NCI-H146 treated with DMSO at 0.1 percent for 48 hours (cell line): ENCODE measurements around the gene GOLGA3.
"Not testable (repeated sequence)": the region's sequence is repeated elsewhere in the genome, so short reads cannot be mapped to it uniquely, and the experiment has no call there.

Source experiments
- DNase-seq: peaks from one replicate; lab custom pipeline; 2025; ENCODE audit not compliant: unreplicated experiment; lab: John Stamatoyannopoulos, UW

GOLGA3 gene

DNA sequence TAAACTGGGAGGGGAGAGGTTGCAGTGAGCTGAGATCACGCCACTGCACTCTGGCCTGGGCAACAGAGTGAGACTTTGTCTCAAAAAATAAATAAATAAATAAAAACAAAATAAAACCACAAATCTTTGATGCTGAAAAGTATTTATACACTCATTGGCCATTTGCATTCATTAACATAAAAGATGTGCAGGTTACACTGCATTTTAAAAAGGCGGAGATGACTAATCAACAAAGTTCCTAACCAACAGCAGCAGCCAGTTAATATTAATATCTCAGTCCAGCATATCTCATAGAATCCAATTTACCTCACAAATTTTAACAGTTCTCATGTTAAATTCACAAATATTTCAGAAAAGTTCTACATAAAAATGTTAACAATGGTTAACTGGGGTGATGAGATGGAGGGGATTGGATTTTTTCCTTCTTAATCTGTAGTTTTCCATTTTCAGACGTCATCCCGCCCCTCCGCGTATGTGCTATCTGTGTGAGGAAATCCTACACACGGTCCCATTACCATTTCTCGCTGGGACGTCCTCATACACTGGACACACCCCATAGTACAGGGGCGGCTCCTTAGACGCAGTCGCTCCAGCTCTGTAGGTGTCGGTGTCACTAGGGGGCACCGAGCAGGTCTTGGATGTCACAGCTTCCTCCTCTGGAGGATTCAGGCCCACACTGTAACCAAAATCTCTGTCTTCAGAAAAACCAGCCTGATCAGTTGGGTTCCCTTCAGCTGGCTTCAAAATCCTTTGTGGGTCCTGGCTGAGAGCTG is 74.3 kb downstream of the GOLGA3 start:
- no peak for DNase-seq

- not testable (repeated sequence) for DNase-seq
Measured at GRCh38 chr12:132753670-132754069, 75.0 kb downstream of the GOLGA3 start.

DNA sequence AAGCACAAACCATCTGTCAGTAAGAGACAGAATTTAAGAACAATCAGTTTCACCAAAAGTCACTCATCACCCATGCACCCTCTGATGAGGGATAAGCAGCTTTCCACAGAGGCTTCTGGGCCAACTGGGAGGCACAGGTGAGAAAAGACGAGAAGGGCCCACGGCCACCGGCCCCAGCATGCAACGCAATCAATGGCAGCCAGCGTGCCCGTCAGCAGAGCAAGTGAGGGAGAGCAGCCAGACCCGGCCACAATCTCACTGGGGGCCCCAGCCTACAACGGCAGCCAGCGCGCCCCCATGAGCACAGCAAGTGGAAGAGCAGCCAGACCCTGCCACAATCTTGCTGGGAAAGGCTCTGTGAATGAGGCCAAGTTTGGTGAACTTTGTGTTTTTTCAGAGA is 80.3 kb downstream of the GOLGA3 start:
- DNase-seq = no peak

DNA sequence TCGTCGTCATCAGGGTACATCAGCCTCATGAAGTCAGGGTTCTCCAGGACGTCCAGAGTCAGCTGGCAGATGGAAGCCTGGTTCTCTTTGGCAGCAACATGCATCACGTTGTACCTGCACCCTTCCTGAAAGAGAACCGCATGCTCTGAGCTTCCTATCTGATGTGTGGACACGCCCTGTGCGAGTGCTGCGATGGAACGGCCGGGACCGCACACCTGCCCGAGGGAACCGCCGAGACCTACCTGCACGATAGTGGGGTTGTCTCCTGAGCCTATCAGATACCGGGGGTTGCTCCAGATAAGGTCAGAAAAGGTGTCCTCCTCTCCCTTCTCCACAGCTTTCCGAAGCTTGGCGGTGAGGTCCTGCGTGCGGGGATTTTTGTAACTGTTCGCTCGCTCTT is 80.8 kb downstream of the GOLGA3 start:
- no peak for DNase-seq

DNA sequence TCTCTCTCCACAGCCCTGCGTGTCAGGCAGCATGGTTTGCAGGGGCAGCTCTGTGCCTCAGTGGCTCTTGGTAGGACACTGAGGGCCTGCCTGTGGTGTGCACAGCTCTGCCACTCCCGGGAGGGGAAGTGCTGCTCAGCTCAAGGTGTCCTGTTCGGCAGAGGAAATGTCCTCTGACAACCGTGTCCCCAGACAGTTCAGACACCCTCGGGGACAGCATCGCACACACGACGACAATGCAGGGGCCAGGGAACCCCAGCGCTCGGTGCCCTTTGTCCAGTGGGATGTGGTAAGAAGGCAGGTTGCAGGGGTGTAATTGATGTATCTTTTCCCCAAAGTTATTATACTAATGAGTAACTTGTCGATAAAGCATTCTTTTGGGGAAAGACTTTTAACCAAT is 81.3 kb downstream of the GOLGA3 start:
- no peak for DNase-seq

- no peak for DNase-seq
Measured at GRCh38 chr12:132746613-132747012, 82.1 kb downstream of the GOLGA3 start.

DNA sequence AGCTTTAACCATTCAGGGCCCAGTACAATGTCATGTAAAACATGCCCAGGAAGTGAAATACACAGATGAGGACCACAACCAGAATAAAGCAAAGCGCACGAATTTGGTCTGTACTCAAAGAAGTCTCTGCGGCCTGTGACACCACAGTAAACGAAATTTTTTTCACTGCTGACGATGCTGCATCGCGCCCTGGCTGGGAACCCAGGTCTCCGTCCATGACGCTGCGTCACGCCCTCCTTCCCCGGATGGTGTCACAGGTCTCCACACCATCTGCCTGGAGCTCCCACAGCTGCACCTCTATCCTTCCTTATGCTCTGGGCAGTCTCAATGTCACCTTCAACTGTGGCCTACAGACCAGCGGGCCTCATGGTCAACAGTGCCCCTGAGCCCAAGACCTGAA is 84.8 kb downstream of the GOLGA3 start:
- DNase-seq = no peak

DNA sequence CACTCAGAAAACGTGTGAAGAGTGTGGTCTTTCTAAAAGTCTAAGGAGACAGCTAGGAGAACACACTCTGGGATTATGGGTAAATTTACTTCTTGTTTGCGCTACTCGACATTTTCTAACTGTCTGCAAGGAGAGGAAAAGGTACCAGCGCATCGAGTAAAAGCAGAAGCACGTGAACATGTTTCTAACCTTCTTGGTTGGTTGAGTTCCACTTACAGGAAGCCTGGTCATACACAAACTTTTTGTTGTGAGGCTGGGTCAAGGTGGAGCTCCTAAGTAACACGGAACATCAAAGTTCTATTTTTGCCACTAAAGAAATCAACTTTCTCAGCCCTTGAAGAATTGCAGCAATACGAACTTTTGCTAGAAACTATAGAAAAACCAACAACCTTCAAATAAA is 87.0 kb downstream of the GOLGA3 start:
- DNase-seq = no peak

GRCh38 chr12:132740652-132741051 is 88.0 kb downstream of the GOLGA3 start:
- DNase-seq = no peak

GRCh38 chr12:132740313-132740646 is 88.4 kb downstream of the GOLGA3 start:
- DNase-seq = no peak

DNA sequence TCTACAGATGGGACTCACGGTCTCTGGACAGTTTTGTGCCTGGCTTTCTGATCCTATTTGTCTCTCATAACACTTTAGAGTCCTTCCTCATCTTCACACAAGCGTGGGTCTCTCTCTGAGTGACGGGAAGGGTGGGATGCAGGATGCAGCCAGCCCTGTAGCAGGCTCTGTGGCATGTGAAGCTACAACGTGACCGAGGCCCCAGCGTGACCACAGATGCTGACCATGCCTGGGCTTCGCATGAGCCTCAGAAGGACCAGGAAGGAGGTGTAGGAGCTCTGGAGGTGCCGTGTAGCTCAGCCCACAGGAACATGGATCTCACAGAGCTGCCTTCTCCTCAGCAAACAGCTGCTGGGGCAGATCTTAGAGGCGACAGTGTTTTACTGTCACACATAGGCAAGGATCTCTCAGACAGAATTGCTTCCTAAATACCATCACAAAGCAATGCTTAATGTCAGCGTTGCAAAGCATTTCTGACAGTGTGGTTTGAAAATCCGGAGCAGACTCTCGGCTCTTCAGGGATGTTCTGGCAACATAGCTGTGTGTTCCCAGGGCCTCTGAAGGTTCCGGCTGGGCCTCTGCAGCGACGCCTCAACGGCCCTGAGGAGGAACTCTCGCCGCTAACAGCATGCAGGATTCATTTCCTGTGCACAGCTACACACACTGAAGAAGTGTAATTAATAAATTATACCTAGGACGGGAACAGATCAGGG is 88.9 kb downstream of the GOLGA3 start:
- no peak for DNase-seq

DNA sequence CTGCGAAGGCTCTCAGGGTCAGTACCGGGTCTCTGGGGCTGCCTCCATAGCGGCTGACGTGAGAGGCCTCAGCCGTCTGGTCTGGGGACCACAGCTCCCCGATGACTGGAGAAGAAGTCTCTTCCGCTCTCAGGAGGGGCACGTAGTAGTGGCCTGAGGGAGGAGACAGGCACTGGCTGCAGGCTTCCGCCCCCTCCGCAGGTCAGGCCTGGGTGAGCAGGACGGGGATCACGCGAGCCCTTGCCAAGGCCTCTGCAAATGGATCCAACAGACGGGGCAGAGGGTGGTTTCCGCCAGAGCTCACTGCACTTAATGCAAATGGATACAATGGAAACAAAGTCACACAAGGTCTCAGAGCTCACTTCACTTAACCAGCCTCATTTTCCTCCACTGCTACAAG is 91.8 kb downstream of the GOLGA3 start:
- DNase-seq = no peak

- no peak for DNase-seq
Measured at GRCh38 chr12:132736378-132736777, 92.3 kb downstream of the GOLGA3 start.

GRCh38 chr12:132735496-132735895 is 93.2 kb downstream of the GOLGA3 start:
- DNase-seq = no peak

GRCh38 chr12:132734206-132734605 is 94.5 kb downstream of the GOLGA3 start:
- no peak for DNase-seq

DNA sequence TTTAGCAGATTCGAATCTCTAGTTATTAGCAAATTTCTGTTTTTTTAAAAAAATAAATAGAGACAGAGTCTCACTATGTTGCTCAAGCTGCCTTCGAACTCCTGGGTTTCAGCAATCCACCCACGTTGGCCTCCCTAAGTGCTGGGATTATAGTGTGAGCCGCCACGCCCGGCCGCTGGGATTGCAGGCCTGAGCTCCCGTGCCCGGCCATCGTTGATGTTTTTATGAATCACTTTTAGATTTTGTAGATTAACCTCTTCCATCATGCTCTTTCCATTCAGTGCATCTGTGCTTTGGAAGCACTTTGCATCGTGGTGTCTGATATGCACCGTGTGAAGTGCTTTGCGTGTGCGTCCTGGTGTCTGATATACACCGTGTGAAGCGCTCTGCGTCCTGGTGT is 97.1 kb downstream of the GOLGA3 start:
- DNase-seq = no peak

DNA sequence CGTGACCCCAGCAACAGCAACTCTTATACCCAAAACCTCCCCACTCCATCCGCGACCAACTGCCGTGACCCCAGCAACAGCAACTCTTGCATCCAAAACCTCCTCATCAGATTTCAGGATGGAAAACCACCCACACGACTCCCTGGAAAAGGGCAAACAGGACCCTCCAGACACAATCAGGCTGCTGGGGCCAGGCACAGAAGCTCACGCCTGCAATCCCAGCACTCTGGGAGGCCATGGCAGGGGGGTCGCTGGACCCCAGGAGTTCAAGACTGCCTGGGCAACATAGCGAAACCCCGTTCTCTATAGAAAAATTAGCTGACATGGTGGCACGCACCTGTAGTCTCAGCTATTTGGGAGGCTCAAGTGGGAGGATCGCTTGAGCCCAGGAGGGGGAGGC is 98.3 kb downstream of the GOLGA3 start:
- no peak for DNase-seq

- DNase-seq = no peak
Measured at GRCh38 chr12:132729541-132730320, 98.9 kb downstream of the GOLGA3 start.

GRCh38 chr12:132728502-132728901 is 100.2 kb downstream of the GOLGA3 start:
- DNase-seq = no peak

DNA sequence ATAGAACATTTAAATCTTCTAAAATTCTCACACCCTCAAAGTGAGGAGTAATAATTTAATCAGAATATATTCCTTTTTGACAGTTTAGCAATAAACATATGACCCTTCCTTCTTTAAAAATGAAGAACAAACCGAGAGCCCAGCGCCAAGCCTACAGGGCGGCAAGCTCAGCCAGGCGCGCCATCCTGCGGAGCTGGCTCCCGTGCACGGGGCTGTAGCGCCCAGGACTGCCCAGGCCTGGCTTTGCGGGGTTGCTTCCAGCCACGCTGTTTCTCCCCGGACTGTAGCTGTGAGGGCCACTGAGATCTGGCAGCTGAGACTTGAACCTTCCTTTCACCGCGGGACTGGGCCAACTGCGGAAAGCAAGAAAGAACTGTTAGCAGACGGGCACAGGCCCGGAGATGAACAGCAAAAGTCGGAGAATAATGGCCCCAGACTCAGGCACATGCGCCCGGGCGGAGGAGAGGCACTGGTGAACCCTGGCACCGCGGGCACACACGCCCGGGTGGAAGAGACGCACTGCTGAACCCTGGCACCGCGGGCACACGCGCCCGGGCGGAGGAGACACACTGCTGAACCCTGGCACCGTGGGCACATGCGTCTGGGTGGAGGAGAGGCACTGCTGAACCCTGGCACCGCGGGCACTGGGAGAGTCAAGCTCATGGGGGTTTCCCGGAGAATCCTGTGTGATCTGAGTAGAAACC is 101.4 kb downstream of the GOLGA3 start:
- DNase-seq = no peak

GRCh38 chr12:132726386-132726785 is 102.3 kb downstream of the GOLGA3 start:
- DNase-seq = no peak
